NCI-H2081 (cell line): ENCODE results near the gene AQP3.
"Not testable (repeated sequence)": the region's sequence is repeated elsewhere in the genome, so short reads cannot be mapped to it uniquely, and the experiment has no call there.

Experiments
- DNase-seq, 2 experiments: peaks; one replicate each; lab custom pipeline; 2025; lab: John Stamatoyannopoulos, UW

Gene AQP3

DNA sequence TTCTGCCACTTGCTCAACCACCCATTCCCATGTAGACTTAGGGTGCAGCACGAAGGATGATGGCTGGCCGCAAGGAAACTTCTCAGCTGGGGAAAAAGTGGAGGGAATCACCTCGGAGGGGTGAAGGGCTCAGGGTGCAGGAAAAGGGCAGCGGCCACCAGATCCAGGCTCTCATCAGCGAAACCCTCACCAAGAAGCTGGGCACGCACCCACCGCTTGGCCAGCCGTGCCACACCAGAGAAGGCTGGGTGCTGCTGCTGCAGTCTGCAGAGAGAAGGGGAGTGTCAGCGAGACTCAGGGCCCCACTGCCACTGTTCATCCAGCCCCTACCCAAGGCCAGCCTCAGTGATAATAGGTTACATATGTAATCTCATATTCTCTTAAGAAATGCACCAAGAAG lies 17.7 kb upstream of the AQP3 start:
- DNase-seq: no peak

GRCh38 chr9:33464045-33464636 lies 16.7 kb upstream of the AQP3 start:
- no peak for DNase-seq

DNA sequence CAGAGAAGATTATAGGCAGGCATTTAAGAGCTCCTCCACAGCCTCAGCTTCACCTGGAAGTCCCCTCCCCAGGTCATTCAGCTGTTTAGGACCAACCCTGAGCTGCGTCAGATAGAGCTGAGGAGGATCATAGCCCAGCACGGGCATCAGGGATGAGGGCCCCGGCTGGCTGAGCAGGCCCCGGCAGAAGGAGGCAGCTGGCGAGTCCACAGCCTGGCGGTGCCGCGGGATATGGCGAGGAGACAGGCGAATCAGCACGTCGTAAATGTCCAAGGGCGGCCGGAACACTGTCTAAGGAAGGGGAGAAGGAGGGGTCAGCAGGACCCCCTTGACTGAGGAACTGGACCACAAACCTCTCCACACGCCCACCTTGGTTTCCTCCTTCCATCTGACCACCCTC lies 15.8 kb upstream of the AQP3 start:
- DNase-seq: no peak

DNA sequence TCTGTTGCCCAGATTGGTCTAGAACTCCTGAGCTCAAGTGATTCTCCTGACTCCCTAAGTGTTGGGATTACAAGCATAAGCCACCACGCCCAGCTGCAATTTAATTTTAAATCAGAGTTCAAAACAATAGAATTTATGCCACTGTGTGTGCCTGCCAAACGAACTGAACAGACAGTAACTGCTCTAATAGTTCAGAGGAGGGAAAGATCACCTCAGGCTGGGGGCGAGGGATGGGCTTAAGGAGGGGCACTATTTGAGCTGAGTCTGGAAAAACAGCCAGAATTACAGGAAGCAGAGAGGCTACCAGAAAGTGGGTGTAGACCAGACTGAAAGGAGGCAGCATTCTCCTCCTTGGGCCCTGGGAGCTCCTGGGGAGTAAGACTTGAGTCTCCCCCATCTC lies 14.1 kb upstream of the AQP3 start:
- no peak for DNase-seq

DNA sequence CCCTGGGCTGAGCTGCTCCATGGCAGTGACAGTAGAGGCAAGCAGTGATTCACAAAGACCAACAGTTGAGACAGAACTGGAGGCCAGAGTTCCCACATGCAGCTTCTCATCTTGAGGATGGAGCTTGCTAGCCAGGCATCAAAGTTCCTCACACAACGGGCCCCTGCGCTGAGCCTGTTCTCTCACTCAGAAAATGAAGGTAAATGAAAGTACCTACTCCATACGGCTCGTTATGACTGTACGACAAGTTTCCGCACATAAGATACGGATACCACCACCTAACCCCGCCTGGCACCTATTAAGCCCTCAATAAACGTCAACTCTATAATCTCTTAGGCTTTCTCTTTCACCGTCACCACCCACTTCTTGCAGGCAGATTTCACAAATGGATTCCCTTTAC lies 13.5 kb upstream of the AQP3 start:
- DNase-seq: no peak

DNA sequence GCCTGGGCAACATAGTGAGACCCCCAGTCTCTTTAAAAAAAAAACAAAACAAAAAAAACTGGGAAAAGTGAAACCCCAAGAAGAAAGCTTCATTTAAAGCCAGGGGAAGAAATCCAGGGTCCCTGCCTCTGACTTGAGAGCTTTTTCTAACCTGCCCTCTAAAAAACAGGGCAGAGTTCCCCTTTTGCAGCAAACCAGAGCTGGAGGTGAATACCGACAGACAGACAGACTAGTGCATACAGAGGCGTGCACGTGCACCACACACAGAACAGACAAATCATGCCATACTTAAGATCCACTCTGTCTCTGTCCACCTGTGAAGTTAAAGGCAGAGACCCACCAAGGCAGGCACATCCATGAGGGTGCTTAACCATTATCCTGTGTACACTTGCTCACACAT lies 11.7 kb upstream of the AQP3 start:
- DNase-seq: no peak

- DNase-seq: no peak
These were observed 11.1 kb upstream of the AQP3 start for GRCh38 chr9:33458444-33458843.

DNA sequence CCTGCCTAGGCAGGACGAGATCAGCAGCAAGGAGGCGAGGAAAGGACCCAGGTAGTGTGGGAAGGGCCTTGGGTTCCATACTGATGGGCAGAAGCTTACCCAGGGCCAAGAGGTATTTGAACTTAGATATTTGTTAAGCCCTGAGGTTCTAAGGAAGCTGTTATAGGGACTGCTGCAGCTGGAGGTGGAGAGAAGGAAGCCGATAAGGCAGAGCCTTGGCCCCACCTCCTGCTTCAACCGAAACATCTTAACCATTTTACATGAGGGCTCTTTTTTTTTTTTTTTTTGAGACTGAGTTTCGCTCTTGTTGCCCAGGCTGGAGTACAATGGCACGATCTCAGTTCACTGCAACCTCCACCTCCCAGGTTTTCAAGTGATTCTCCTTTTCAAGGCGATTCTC lies 8.6 kb upstream of the AQP3 start:
- DNase-seq: no peak

DNA sequence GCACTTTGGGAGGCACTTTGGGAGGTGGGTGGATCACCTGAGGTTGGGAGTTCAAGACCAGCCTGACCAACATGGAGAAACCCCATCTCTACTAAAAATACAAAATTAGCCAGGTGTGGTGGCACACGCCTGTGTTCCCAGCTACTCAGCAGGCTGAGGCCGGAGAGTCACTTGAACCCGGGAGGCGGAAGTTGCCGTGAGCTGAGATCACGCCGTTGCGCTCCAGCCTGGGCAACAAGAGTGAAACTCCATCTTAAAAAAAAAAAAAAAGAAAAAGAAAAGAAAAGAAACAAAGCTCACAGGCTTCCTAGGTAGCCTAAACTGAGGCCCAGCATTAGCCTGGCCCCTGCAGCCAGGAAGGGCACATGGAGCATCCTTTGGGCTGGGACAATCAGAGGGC lies 8.1 kb upstream of the AQP3 start:
- DNase-seq: not testable (repeated sequence)

- DNase-seq: not testable (repeated sequence)
These were observed 7.3 kb upstream of the AQP3 start for GRCh38 chr9:33454661-33455026.

- DNase-seq: no peak
These were observed 6.7 kb upstream of the AQP3 start for GRCh38 chr9:33453999-33454660.

- no peak for DNase-seq
These were observed 6.0 kb upstream of the AQP3 start for GRCh38 chr9:33453286-33453860.

- peak; percentile 22 to 48 for DNase-seq
These were observed 5.5 kb upstream of the AQP3 start for GRCh38 chr9:33452828-33453271.

- DNase-seq: no peak
These were observed 3.3 kb upstream of the AQP3 start for GRCh38 chr9:33450621-33451146.

- no peak for DNase-seq
These were observed 2.3 kb upstream of the AQP3 start for GRCh38 chr9:33449715-33450114.

DNA sequence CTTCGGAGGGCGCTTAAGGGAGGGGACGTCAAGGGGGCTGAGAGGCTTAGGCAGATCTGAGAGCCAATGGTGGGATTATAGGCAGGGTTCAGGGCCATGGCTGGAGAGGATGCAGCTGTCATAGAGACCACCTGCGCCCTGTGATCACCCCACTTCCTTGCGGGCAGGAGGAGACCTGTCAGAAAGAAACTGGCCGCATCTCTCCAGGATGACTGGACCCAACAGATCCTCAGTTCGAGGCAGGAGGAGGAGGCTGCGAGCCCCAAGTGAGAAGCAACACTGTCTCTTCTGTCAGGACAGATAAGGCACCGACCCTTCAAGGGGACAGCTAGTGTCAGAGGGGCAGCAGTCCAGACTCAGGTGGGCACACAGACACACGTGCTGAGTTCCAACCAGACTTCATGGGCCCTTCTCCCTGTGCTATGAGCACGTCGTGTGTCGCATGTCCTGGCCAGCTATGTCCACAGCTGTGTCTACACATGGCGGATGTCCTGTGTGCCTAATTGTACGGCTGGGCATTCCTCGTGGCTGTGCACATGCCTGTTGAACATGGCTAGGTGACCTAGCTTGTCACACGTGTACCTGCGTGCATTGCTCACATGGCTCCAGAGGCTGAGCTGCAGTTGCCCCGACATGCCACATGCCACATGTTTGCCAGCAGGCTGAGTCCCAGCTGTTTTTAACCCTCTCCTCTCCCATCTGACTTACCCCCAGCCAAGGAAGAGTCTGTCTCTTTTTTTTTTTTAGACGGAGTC lies 583 bp upstream of the AQP3 start:
- no peak for DNase-seq

- DNase-seq: no peak
These were observed 1.0 kb downstream of the AQP3 start for GRCh38 chr9:33446240-33446945.

DNA sequence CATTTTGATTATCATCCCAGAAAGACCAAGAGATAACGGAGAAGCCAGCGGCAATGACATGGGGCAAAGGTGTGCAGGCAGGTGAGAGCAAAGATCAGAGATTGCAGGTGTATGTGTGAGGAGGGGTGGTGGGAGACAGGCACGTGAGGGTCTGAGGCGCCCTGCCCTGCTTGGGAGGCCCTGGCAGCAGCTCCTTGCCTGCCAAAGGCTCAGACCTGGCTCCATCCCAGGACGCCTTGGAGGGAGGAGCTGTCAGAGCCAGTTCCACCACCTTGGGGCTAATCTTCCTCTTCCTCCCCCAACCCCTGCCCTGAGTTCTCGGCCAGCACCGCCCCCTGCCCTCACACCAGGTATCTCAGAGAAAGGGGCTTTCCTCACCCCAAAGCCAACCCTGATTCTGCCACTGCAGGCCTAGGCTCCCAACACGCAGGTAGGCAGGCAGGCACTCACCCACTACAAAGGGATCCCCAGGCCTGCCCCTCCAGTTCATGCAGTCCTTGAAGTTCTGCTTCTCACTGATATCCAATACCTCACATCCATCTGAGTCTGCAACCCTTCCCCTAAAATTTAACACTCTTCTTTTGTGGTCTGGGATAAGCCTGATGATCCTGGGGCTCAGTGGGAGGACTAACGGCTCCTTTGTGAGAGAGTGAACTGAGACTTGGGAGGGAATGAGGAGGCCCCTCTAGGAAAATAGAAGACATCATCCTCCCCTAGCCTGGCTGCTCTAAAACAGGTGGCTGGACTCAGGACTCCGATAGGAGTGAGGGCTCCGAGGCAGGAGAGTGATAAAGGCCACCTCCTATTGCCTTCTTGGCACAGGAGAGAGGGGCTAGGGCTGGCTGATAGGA lies 1.8 kb downstream of the AQP3 start:
- no peak for DNase-seq

GRCh38 chr9:33443464-33444154 lies 3.8 kb downstream of the AQP3 start:
- no peak for DNase-seq

DNA sequence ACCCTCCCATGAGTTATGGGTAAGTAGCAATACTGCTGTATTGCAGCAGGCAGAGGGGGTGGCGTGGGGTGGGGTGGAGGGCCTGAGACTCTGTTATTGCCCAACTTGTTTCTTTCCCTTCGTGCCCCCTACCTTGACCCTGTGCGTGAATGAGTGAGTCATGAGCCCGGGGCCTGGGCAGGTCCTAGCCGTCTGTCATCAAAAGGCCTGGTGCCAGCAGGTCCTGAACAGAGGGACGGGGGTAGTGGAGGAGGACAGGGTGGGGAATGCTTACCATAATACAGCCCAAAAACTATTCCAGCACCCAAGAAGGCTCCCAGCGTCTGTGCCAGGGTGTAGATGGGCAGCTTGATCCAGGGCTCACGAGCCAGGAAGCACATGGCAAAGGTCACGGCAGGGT lies 4.3 kb downstream of the AQP3 start:
- DNase-seq: no peak

- DNase-seq: no peak
These were observed 5.3 kb downstream of the AQP3 start for GRCh38 chr9:33442125-33442524.
